ENCODE measurements around the gene HIBADH.

DNA sequence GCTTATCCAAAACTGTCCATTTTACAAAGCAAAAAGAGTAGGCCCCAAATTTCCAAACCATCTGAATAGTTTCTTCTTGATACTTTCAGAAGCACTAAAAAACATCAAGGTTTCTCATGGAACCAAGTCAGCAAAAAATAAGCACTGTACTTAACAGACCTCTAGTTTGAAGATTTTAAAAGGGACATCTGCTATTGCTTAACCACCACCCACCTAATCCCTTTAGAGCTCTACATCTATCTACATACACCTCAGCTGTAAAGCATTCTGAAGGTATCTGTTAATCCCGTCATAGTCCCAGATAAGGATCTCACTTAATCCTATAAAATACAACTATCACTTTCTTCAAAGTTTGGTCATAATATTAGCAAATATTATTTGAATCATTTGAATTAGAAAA is 72.3 kb downstream of the HIBADH start:
- TF ChIP-seq POLR2AphosphoS2 (IDR thresholded peaks at IDR 0.05; ENCODE audit: low read depth, low read length) (no peak), MXI1 (IDR thresholded peaks at IDR 0.05; ENCODE audit: low read depth, low read length) (no peak)
- TF ChIP-seq, protein P1, sequence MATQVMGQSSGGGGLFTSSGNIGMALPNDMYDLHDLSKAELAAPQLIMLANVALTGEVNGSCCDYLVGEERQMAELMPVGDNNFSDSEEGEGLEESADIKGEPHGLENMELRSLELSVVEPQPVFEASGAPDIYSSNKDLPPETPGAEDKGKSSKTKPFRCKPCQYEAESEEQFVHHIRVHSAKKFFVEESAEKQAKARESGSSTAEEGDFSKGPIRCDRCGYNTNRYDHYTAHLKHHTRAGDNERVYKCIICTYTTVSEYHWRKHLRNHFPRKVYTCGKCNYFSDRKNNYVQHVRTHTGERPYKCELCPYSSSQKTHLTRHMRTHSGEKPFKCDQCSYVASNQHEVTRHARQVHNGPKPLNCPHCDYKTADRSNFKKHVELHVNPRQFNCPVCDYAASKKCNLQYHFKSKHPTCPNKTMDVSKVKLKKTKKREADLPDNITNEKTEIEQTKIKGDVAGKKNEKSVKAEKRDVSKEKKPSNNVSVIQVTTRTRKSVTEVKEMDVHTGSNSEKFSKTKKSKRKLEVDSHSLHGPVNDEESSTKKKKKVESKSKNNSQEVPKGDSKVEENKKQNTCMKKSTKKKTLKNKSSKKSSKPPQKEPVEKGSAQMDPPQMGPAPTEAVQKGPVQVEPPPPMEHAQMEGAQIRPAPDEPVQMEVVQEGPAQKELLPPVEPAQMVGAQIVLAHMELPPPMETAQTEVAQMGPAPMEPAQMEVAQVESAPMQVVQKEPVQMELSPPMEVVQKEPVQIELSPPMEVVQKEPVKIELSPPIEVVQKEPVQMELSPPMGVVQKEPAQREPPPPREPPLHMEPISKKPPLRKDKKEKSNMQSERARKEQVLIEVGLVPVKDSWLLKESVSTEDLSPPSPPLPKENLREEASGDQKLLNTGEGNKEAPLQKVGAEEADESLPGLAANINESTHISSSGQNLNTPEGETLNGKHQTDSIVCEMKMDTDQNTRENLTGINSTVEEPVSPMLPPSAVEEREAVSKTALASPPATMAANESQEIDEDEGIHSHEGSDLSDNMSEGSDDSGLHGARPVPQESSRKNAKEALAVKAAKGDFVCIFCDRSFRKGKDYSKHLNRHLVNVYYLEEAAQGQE (IDR thresholded peaks at IDR 0.05; ENCODE audit: low read depth, low read length), result no peak
- TF ChIP-seq, protein P2, sequence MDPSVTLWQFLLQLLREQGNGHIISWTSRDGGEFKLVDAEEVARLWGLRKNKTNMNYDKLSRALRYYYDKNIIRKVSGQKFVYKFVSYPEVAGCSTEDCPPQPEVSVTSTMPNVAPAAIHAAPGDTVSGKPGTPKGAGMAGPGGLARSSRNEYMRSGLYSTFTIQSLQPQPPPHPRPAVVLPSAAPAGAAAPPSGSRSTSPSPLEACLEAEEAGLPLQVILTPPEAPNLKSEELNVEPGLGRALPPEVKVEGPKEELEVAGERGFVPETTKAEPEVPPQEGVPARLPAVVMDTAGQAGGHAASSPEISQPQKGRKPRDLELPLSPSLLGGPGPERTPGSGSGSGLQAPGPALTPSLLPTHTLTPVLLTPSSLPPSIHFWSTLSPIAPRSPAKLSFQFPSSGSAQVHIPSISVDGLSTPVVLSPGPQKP (IDR thresholded peaks at IDR 0.05; ENCODE audit: low read depth, low read length), result no peak
- TF ChIP-seq, protein P3, sequence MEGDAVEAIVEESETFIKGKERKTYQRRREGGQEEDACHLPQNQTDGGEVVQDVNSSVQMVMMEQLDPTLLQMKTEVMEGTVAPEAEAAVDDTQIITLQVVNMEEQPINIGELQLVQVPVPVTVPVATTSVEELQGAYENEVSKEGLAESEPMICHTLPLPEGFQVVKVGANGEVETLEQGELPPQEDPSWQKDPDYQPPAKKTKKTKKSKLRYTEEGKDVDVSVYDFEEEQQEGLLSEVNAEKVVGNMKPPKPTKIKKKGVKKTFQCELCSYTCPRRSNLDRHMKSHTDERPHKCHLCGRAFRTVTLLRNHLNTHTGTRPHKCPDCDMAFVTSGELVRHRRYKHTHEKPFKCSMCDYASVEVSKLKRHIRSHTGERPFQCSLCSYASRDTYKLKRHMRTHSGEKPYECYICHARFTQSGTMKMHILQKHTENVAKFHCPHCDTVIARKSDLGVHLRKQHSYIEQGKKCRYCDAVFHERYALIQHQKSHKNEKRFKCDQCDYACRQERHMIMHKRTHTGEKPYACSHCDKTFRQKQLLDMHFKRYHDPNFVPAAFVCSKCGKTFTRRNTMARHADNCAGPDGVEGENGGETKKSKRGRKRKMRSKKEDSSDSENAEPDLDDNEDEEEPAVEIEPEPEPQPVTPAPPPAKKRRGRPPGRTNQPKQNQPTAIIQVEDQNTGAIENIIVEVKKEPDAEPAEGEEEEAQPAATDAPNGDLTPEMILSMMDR (IDR thresholded peaks at IDR 0.05 in 2 of 3, conservative IDR thresholded peaks at IDR 0.05 in 1 of 3; ENCODE audit: control insufficient read depth in 2 of 3, extremely low read depth in 1 of 3, insufficient read depth in 1 of 3, low read depth in 3 of 3, low read length in 3 of 3), result no peak
